HCT116 (cell line): ENCODE data around the gene PROSER2.

Source experiments
- CTCF ChIP-seq, 3 experiments: fragments of 200-600 bp in 1 of 3; sonication (generic) in 1 of 3; IDR thresholded peaks in 2 of 3; conservative IDR thresholded peaks in 1 of 3; 2 replicates each; pipeline ENCODE4 v1.5.1; 2012 to 2017; ENCODE audit warnings: low read depth in 2 of 3, low read length in 2 of 3, antibody characterized with exemption in 1 of 3, borderline replicate concordance in 1 of 3, control low read depth in 1 of 3, mild to moderate bottlenecking in 1 of 3, mixed read lengths in 1 of 3, mixed run types in 1 of 3, moderate library complexity in 1 of 3; ENCODE audit not compliant: insufficient read depth in 1 of 3
- JUND ChIP-seq: IDR thresholded peaks from 2 replicates; pipeline ENCODE4 v1.6.1; 2012
- MAX ChIP-seq: IDR thresholded peaks from 2 replicates; pipeline ENCODE4 v1.6.1; 2012
- POLR2A ChIP-seq: IDR thresholded peaks from 2 replicates; pipeline ENCODE4 v1.7.0; 2011; ENCODE audit warnings: borderline replicate concordance; ENCODE audit not compliant: insufficient read depth, insufficient read length; ENCODE audit errors: extremely low read depth
- SP1 ChIP-seq: IDR thresholded peaks from 2 replicates; pipeline ENCODE4 v1.6.1; 2012; ENCODE audit warnings: low read depth

GRCh38 chr10:11810313-11810766, 12.8 kb upstream of the PROSER2 start:
- TF ChIP-seq SP1 = no peak
- TF ChIP-seq CTCF (IDR thresholded peaks at IDR 0.05 in 2 of 3, conservative IDR thresholded peaks at IDR 0.05 in 1 of 3; ENCODE audit: borderline replicate concordance in 1 of 3, insufficient read depth in 1 of 3, low read depth in 2 of 3, low read length in 2 of 3) = no peak
- TF ChIP-seq POLR2A = no peak
- TF ChIP-seq MAX = no peak
- TF ChIP-seq JUND = no peak
